SK-N-SH (cell line): ENCODE measurements around the gene BCAS2.

Experiments used
- CHD2 ChIP-seq: fragments of 150-350 bp; IDR thresholded peaks from 2 replicates; pipeline ENCODE4 v1.6.1; 2018; ENCODE audit warnings: low read length; ENCODE audit not compliant: partially characterized antibody
- EP300 ChIP-seq, 2 experiments: IDR thresholded peaks; 2 replicates each; pipeline versions ENCODE4 v1.4.0 to v1.6.1; 2012; ENCODE audit warnings: borderline replicate concordance in 1 of 2, low read depth in 1 of 2, low read length in 1 of 2
- EZH2phosphoT487 ChIP-seq: fragments of 200-600 bp; sonication (generic); IDR thresholded peaks from 2 replicates; pipeline ENCODE4 v1.6.1; 2017; ENCODE audit warnings: low read depth, mixed run types, mild to moderate bottlenecking, antibody characterized with exemption, moderate library complexity, borderline replicate concordance
- GABPA ChIP-seq: IDR thresholded peaks from 2 replicates; pipeline ENCODE4 v1.4.0; 2012; ENCODE audit warnings: low read depth, mild to moderate bottlenecking
- NFIC ChIP-seq: IDR thresholded peaks from 2 replicates; pipeline ENCODE4 v1.4.0; 2012; ENCODE audit warnings: borderline replicate concordance
- NRF1 ChIP-seq: IDR thresholded peaks from 2 replicates; pipeline ENCODE4 v1.6.1; 2012; ENCODE audit warnings: low read depth, mild to moderate bottlenecking, low read length
- POLR2AphosphoS5 ChIP-seq: IDR thresholded peaks from 2 replicates; pipeline ENCODE4 v1.6.1; 2012; ENCODE audit warnings: low read depth, low read length
- RAD21 ChIP-seq: IDR thresholded peaks from 2 replicates; pipeline ENCODE4 v1.6.1; 2012; ENCODE audit warnings: mild to moderate bottlenecking, low read length
- SIN3A ChIP-seq: IDR thresholded peaks from 2 replicates; pipeline ENCODE4 v1.6.1; 2012; ENCODE audit warnings: low read depth, mild to moderate bottlenecking, low read length, moderate library complexity, borderline replicate concordance
- TF ChIP-seq, protein P1 (sequence below): fragments of 200-600 bp; sonication (generic); IDR thresholded peaks from 2 replicates; pipeline ENCODE4 v1.6.1; 2017; ENCODE audit warnings: antibody characterized with exemption, mild to moderate bottlenecking, moderate library complexity

GRCh38 chr1:114522264-114522575, 59.2 kb downstream of the BCAS2 start:
- TF ChIP-seq, protein P1, sequence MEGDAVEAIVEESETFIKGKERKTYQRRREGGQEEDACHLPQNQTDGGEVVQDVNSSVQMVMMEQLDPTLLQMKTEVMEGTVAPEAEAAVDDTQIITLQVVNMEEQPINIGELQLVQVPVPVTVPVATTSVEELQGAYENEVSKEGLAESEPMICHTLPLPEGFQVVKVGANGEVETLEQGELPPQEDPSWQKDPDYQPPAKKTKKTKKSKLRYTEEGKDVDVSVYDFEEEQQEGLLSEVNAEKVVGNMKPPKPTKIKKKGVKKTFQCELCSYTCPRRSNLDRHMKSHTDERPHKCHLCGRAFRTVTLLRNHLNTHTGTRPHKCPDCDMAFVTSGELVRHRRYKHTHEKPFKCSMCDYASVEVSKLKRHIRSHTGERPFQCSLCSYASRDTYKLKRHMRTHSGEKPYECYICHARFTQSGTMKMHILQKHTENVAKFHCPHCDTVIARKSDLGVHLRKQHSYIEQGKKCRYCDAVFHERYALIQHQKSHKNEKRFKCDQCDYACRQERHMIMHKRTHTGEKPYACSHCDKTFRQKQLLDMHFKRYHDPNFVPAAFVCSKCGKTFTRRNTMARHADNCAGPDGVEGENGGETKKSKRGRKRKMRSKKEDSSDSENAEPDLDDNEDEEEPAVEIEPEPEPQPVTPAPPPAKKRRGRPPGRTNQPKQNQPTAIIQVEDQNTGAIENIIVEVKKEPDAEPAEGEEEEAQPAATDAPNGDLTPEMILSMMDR, result no peak
- TF ChIP-seq RAD21 (no peak), SIN3A (no peak), NRF1 (no peak), NFIC (no peak), EP300 (IDR thresholded peaks at IDR 0.05; ENCODE audit: borderline replicate concordance in 1 of 2, low read depth in 1 of 2, low read length in 1 of 2) (no peak), GABPA (no peak), POLR2AphosphoS5 (no peak), CHD2 (no peak), EZH2phosphoT487 (no peak)
